ENCODE results near the gene EID2. TPM values are rescaled to one million over a fixed set of nuclear protein-coding genes. Genes with fewer than 3 reads are reported as not detected.

Gene EID2
- polyA plus RNA-seq, 1 donor (not counting 4 experiments of a cell fraction or from before 2014, with no cell fraction given), result 12.9 TPM

- no peaks in the 10 kb centered on the region for H3K36me3 ChIP-seq (ENCODE audit: control insufficient read depth in 2 of 2, extremely low read depth in 1 of 2, insufficient read depth in 2 of 2, low read length in 2 of 2)
- no peaks in the 10 kb centered on the region for H3K9me3 ChIP-seq (ENCODE audit: control insufficient read depth, low read depth, low read length)
- H3K27me3 ChIP-seq (ENCODE audit: control insufficient read depth, extremely low read depth, insufficient read depth, low read length), result peaks cover 36% of the 10 kb centered on the region
- H2AFZ ChIP-seq (ENCODE audit: control insufficient read depth, low read length), result no peak overlapping the region
- H3K4me3 ChIP-seq (ENCODE audit: control insufficient read depth in 2 of 3, extremely low read depth in 1 of 3, insufficient read depth in 2 of 3, low read depth in 1 of 3, low read length in 3 of 3), result no peak overlapping the region
- TF ChIP-seq EZH2 (IDR thresholded peaks at IDR 0.05; ENCODE audit: low read length) (no peak), CTCF (optimal IDR thresholded peaks at IDR 0.05 in 1 of 3, IDR thresholded peaks at IDR 0.05 in 1 of 3, conservative IDR thresholded peaks at IDR 0.05 in 1 of 3; ENCODE audit: extremely low read depth in 1 of 3, insufficient read depth in 2 of 3, low read length in 3 of 3) (no peak)
- H3K9me1 ChIP-seq (ENCODE audit: control insufficient read depth, extremely low read depth, insufficient read depth, low read length), result no peaks in the 10 kb centered on the region
- no peaks in the 10 kb centered on the region for H3K79me2 ChIP-seq (ENCODE audit: control insufficient read depth, insufficient read depth, low read length)
- no peak for DNase-seq (ENCODE audit: low read depth, low spot score)
- H3K9ac ChIP-seq (ENCODE audit: control insufficient read depth, extremely low read depth, insufficient read depth, low read length), result no peak overlapping the region
- H3K27ac ChIP-seq (ENCODE audit: control insufficient read depth, insufficient read depth, low read length), result no peak overlapping the region
- H4K20me1 ChIP-seq (ENCODE audit: control insufficient read depth, extremely low read depth, insufficient read depth, low read length), result no peaks in the 10 kb centered on the region
- H3K4me1 ChIP-seq (ENCODE audit: control insufficient read depth, extremely low read depth, insufficient read depth, low read length), result peaks cover 10% of the 10 kb centered on the region
- dilution Hi-C loops (cut with MboI; ENCODE audit: extremely low pct_ligation_motif_present, low sequenced_read_pairs), result no loop called here
- FAIRE-seq, result no peak
- peak overlapping the region; percentile 79 for H3K4me2 ChIP-seq (ENCODE audit: control insufficient read depth, extremely low read depth, insufficient read depth, low read depth, low read length)
These were observed 42.3 kb downstream of the EID2 start for GRCh38 chr19:39497701-39497995.

- Histone ChIP-seq H3K4me2 (ENCODE audit: control insufficient read depth, extremely low read depth, insufficient read depth, low read depth, low read length) (no peak overlapping the region), H3K27ac (ENCODE audit: control insufficient read depth, insufficient read depth, low read length) (no peak overlapping the region), H3K36me3 (ENCODE audit: control insufficient read depth in 2 of 2, extremely low read depth in 1 of 2, insufficient read depth in 2 of 2, low read length in 2 of 2) (peaks cover 3 to 6% of the 10 kb centered on the region in 2 experiments), H3K79me2 (ENCODE audit: control insufficient read depth, insufficient read depth, low read length) (no peaks in the 10 kb centered on the region), H2AFZ (ENCODE audit: control insufficient read depth, low read length) (no peak overlapping the region), H3K9ac (ENCODE audit: control insufficient read depth, extremely low read depth, insufficient read depth, low read length) (no peak overlapping the region), H3K9me1 (ENCODE audit: control insufficient read depth, extremely low read depth, insufficient read depth, low read length) (no peaks in the 10 kb centered on the region), H3K9me3 (ENCODE audit: control insufficient read depth, low read depth, low read length) (no peaks in the 10 kb centered on the region), H3K27me3 (ENCODE audit: control insufficient read depth, extremely low read depth, insufficient read depth, low read length) (peaks cover 36% of the 10 kb centered on the region), H3K4me1 (ENCODE audit: control insufficient read depth, extremely low read depth, insufficient read depth, low read length) (peaks cover 10% of the 10 kb centered on the region), H4K20me1 (ENCODE audit: control insufficient read depth, extremely low read depth, insufficient read depth, low read length) (no peaks in the 10 kb centered on the region), H3K4me3 (ENCODE audit: control insufficient read depth in 2 of 3, extremely low read depth in 1 of 3, insufficient read depth in 2 of 3, low read depth in 1 of 3, low read length in 3 of 3) (no peak overlapping the region)
- DNase-seq (ENCODE audit: low read depth, low spot score) (no peak), FAIRE-seq (no peak)
- TF ChIP-seq CTCF (optimal IDR thresholded peaks at IDR 0.05 in 1 of 3, IDR thresholded peaks at IDR 0.05 in 1 of 3, conservative IDR thresholded peaks at IDR 0.05 in 1 of 3; ENCODE audit: extremely low read depth in 1 of 3, insufficient read depth in 2 of 3, low read length in 3 of 3) (no peak), EZH2 (IDR thresholded peaks at IDR 0.05; ENCODE audit: low read length) (no peak)
- dilution Hi-C loops (cut with MboI; ENCODE audit: extremely low pct_ligation_motif_present, low sequenced_read_pairs), result no loop called here
These were observed 43.9 kb downstream of the EID2 start for GRCh38 chr19:39496063-39496462.
